ENCODE measurements around the gene AKAP11.

DNA sequence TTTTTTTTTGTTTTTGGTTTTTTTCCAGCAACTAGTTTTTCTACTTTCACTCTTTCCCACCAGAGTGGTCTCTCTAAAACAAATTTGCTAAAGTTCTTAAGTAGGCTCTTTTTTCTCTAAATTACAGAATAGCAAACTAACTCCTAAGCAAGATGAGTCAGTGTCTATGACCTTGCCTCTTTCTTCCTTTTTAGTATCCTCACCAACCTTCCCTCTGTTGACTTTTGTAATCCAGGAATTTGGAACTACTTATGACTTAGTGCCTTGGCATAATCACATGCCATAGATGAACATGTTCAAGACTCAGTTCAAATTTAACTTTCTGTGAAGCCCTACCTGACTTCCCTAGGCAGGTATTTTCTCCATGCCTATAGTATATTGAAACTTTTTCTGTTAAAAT lies 32.3 kb upstream of the AKAP11 start:
- TF ChIP-seq, protein P1, sequence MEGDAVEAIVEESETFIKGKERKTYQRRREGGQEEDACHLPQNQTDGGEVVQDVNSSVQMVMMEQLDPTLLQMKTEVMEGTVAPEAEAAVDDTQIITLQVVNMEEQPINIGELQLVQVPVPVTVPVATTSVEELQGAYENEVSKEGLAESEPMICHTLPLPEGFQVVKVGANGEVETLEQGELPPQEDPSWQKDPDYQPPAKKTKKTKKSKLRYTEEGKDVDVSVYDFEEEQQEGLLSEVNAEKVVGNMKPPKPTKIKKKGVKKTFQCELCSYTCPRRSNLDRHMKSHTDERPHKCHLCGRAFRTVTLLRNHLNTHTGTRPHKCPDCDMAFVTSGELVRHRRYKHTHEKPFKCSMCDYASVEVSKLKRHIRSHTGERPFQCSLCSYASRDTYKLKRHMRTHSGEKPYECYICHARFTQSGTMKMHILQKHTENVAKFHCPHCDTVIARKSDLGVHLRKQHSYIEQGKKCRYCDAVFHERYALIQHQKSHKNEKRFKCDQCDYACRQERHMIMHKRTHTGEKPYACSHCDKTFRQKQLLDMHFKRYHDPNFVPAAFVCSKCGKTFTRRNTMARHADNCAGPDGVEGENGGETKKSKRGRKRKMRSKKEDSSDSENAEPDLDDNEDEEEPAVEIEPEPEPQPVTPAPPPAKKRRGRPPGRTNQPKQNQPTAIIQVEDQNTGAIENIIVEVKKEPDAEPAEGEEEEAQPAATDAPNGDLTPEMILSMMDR (optimal IDR thresholded peaks at IDR 0.05 in 1 of 3, IDR thresholded peaks at IDR 0.05 in 1 of 3, conservative IDR thresholded peaks at IDR 0.05 in 1 of 3; ENCODE audit: extremely low read depth in 1 of 3, insufficient read depth in 2 of 3, low read length in 3 of 3) = no peak
- no peak for TF ChIP-seq EZH2 (IDR thresholded peaks at IDR 0.05; ENCODE audit: low read length)
